K562 (cell line): ENCODE data around the gene TP73. TPM values are rescaled to one million over a fixed set of nuclear protein-coding genes. Genes with fewer than 3 reads are reported as not detected.
A peak's percentile ranks its signal among the peaks of the same experiment; 100 is the strongest.

Experiments used
- ATAC-seq: fragments of 200-7000 bp; cut with Tn5 transposase; 3 replicates; pipeline ENCODE4 v1.9.1; 2020; ENCODE audit warnings: moderate library complexity
- BruUV-seq: library from RNA; stranded (reverse); fragments of 400-500 nt; replicated peaks from 2 replicates; lab custom pipeline; 2021; lab: Mats Ljungman, UMichigan
- CTCF ChIA-PET: fragments of 300-600 bp; formaldehyde crosslinking; extraction: SDS; loops from one replicate; lab custom pipeline; 2021; ENCODE audit warnings: low intra/inter-chr PET ratio; lab: Yijun Ruan, JAX
- POLR2A ChIA-PET: fragments of 300-600, 350-650 bp; sonication (Branson Sonifier 250); formaldehyde crosslinking; extraction: SDS; loops from one replicate; lab custom pipeline; 2021; ENCODE audit warnings: antibody characterized with exemption, inconsistent platforms; lab: Yijun Ruan, JAX
- DNase-seq, 4 experiments: peaks; one replicate each; pipeline versions ENCODE4 v3.0.0 to v3.0.0-alpha.2; 2011 to 2018; ENCODE audit warnings: low spot score in 3 of 4, mixed read lengths in 3 of 4; ENCODE audit errors: extremely low read depth in 1 of 4
- FAIRE-seq: peaks from 2 replicates; lab custom pipeline; 2011; peaks lifted over from hg19 to GRCh38; lab: Jason Lieb, UNC
- H2AFZ ChIP-seq: 2 replicates; pipeline ENCODE4 v1.6.0; 2011; ENCODE audit warnings: low read depth, low read length, control low read depth, inconsistent platforms
- H3K27ac ChIP-seq: fragments of 200-600 bp; 3 replicates; pipeline ENCODE4 v1.8.0; 2011; ENCODE audit warnings: low read depth, mild to moderate bottlenecking, control low read depth, inconsistent platforms, low read length, moderate library complexity, mixed read lengths; ENCODE audit errors: extremely low read depth
- H3K27me3 ChIP-seq, 2 experiments: fragments of 300-600 bp in 1 of 2; 2 replicates in 1 of 2; 3 replicates in 1 of 2; pipeline versions ENCODE4 v1.6.0 to v1.8.0; 2011; ENCODE audit warnings: inconsistent platforms in 2 of 2, low read length in 2 of 2, mild to moderate bottlenecking in 1 of 2, mixed read lengths in 1 of 2, moderate library complexity in 1 of 2; ENCODE audit not compliant: control insufficient read depth in 2 of 2, insufficient read depth in 2 of 2
- H3K36me3 ChIP-seq: fragments of 300-600 bp; 3 replicates; pipeline ENCODE4 v1.8.0; 2011; ENCODE audit warnings: mild to moderate bottlenecking, low read length, inconsistent platforms; ENCODE audit not compliant: control insufficient read depth, insufficient read depth
- H3K4me1 ChIP-seq, 2 experiments: fragments of 200-600 bp in 1 of 2; replicated peaks in 1 of 2; 2 replicates in 1 of 2; 3 replicates in 1 of 2; pipeline versions ENCODE4 v1.5.1 to v1.8.0; 2011; ENCODE audit warnings: inconsistent platforms in 2 of 2, low read length in 2 of 2, mild to moderate bottlenecking in 1 of 2, mixed read lengths in 1 of 2, moderate library complexity in 1 of 2; ENCODE audit not compliant: control insufficient read depth in 2 of 2, insufficient read depth in 2 of 2
- H3K4me2 ChIP-seq: 2 replicates; pipeline ENCODE4 v1.6.1; 2011; ENCODE audit warnings: low read length, control low read depth, inconsistent platforms, mixed read lengths; ENCODE audit not compliant: insufficient read depth
- H3K4me3 ChIP-seq: fragments of 200-600 bp; sonication (generic), shearing (Covaris generic); 2 replicates; pipeline ENCODE4 v1.5.1; 2016; ENCODE audit warnings: control low read depth, inconsistent platforms
- H3K79me2 ChIP-seq: fragments of 200-600 bp; 3 replicates; pipeline ENCODE4 v1.8.0; 2011; ENCODE audit warnings: low read length, inconsistent platforms; ENCODE audit not compliant: control insufficient read depth, insufficient read depth
- H3K9ac ChIP-seq, 2 experiments: 2 replicates each; pipeline versions ENCODE4 v1.6.0 to v1.6.1; 2011; ENCODE audit warnings: low read depth in 2 of 2, low read length in 2 of 2, control low read depth in 1 of 2, inconsistent platforms in 1 of 2, mild to moderate bottlenecking in 1 of 2, mixed read lengths in 1 of 2; ENCODE audit not compliant: insufficient read depth in 1 of 2
- H3K9me1 ChIP-seq: one replicate; pipeline ENCODE4 v1.6.0; 2011; ENCODE audit warnings: inconsistent platforms, mild to moderate bottlenecking, low read length, moderate library complexity; ENCODE audit not compliant: control insufficient read depth, insufficient read depth
- H3K9me3 ChIP-seq: replicated peaks from 2 replicates; pipeline ENCODE4 v1.5.1; 2011; ENCODE audit warnings: low read depth, low read length, inconsistent platforms; ENCODE audit not compliant: control insufficient read depth, insufficient read depth
- H4K20me1 ChIP-seq: replicated peaks from 2 replicates; pipeline ENCODE4 v1.6.1; 2011; ENCODE audit warnings: low read length, inconsistent platforms, mixed read lengths; ENCODE audit not compliant: control insufficient read depth, insufficient read depth
- ATF7 ChIP-seq: fragments of 450-650 bp; IDR thresholded peaks from 2 replicates; pipeline ENCODE4 v1.7.1; 2014; ENCODE audit warnings: mild to moderate bottlenecking, moderate library complexity
- CTBP1 ChIP-seq: fragments of 450-650 bp; IDR thresholded peaks from 2 replicates; pipeline ENCODE4 v1.6.1; 2016; ENCODE audit warnings: borderline replicate concordance
- ETV6 ChIP-seq, 3 experiments: fragments of 150-350 bp in 1 of 3; sonication (generic) in 1 of 3; formaldehyde crosslinking in 1 of 3; IDR thresholded peaks; 2 replicates each; pipeline versions ENCODE4 v1.6.1 to v1.8.0; 2014 to 2022; ENCODE audit warnings: borderline replicate concordance in 2 of 3, low read depth in 2 of 3, antibody characterized with exemption in 1 of 3, low read length in 1 of 3, mild to moderate bottlenecking in 1 of 3, missing genetic modification reagents in 1 of 3
- FOXA1 ChIP-seq: fragments of 450-650 bp; IDR thresholded peaks from 2 replicates; pipeline ENCODE4 v1.6.1; 2016; ENCODE audit warnings: mild to moderate bottlenecking, borderline replicate concordance
- KDM1A ChIP-seq, 2 experiments: fragments of 450-650 bp; IDR thresholded peaks; 2 replicates each; pipeline ENCODE4 v1.6.1; 2016; ENCODE audit warnings: mild to moderate bottlenecking in 2 of 2
- MYC ChIP-seq, 2 experiments: fragments of 250-450 bp in 1 of 2; sonication (Bioruptor Pico) in 1 of 2; IDR thresholded peaks; 2 replicates each; pipeline versions ENCODE4 v1.5.1 to v1.6.1; 2012 to 2021; ENCODE audit warnings: low read depth in 2 of 2, borderline replicate concordance in 1 of 2, improper control_type of control experiment in 1 of 2, low read length in 1 of 2, mild to moderate bottlenecking in 1 of 2, moderate library complexity in 1 of 2
- NFXL1 ChIP-seq: fragments of 450-650 bp; formaldehyde crosslinking; IDR thresholded peaks from 2 replicates; pipeline ENCODE4 v1.4.0; 2021; ENCODE audit warnings: mild to moderate bottlenecking
- PCBP1 ChIP-seq: fragments of 200-400 bp; formaldehyde crosslinking; IDR thresholded peaks from 2 replicates; pipeline ENCODE4 v1.6.1; 2018; ENCODE audit warnings: mild to moderate bottlenecking, low read depth, low read length; ENCODE audit not compliant: poor library complexity, severe bottlenecking
- PHF21A ChIP-seq: fragments of 450-650 bp; IDR thresholded peaks from 2 replicates; pipeline ENCODE4 v1.6.1; 2017; ENCODE audit warnings: low read depth, borderline replicate concordance
- SAP30 ChIP-seq: fragments of 200-600 bp; sonication (generic); IDR thresholded peaks from 2 replicates; pipeline ENCODE4 v1.6.1; 2012; ENCODE audit warnings: borderline replicate concordance, low read depth, mild to moderate bottlenecking, moderate library complexity, low read length, control low read depth, inconsistent platforms; ENCODE audit not compliant: insufficient read depth, poor library complexity, severe bottlenecking
- TEAD1 ChIP-seq, 2 experiments: fragments of 450-650 bp in 1 of 2; sonication (generic) in 1 of 2; formaldehyde crosslinking; IDR thresholded peaks; 2 replicates each; pipeline versions ENCODE4 v1.4.0 to v1.8.0; 2020 to 2022; ENCODE audit warnings: mild to moderate bottlenecking in 2 of 2, missing genetic modification reagents in 1 of 2
- U2AF2 ChIP-seq: fragments of 200-400 bp; formaldehyde crosslinking; optimal IDR thresholded peaks from 2 replicates; pipeline ENCODE3; 2017; ENCODE audit warnings: low read depth, mild to moderate bottlenecking, low read length
- XRCC4 ChIP-seq: IDR thresholded peaks from one replicate; pipeline ENCODE4 v1.6.1; 2011; ENCODE audit not compliant: insufficient read depth, insufficient read length; ENCODE audit errors: extremely low read depth
- ZBTB17 ChIP-seq: fragments of 450-650 bp; formaldehyde crosslinking; IDR thresholded peaks from 2 replicates; pipeline ENCODE4 v1.4.0; 2020; ENCODE audit warnings: mild to moderate bottlenecking
- WGBS: fragments of 100-300 bp; shearing (Covaris generic); methylation state at CpG from one replicate; pipeline ENCODE4 v1.1.6; 2016; ENCODE audit warnings: low coverage, mixed read lengths; ENCODE audit not compliant: insufficient coverage; ENCODE audit errors: missing lambda C conversion rate; 5-methylcytosine and 5-hydroxymethylcytosine counted together
- in situ Hi-C: fragments of 300-500 bp; cut with MboI; formaldehyde crosslinking; loops from 4 replicates; pipeline ENCODE4 v1.15.0; 2018; ENCODE audit warnings: inconsistent platforms, mixed read lengths
- intact Hi-C: fragments of 100-400 bp; cut with micrococcal nuclease; formaldehyde crosslinking; loops from 2 replicates; pipeline ENCODE4 v1.14.2; 2022
- polyA plus RNA-seq, 8 experiments: library from polyadenylated mRNA; depleted of rRNA in 4 of 8; stranded (reverse) in 5 of 8; unstranded in 3 of 8; fragments of >200 nt; fragmentation: Nextera tagmentation in 2 of 8; fragmentation: Illumina TruSeq in 1 of 8; extraction: Ambion mirVana in 2 of 8; extraction: Trizol in 1 of 8; gene quantifications; 2 replicates each; pipeline versions ENCODE4 v1.2.1 to v1.2.3, GENCODE V29; 2011 to 2014; ENCODE audit warnings: inconsistent platforms in 1 of 8, missing spikeins in 1 of 8
- total RNA-seq, 7 experiments: library from RNA; depleted of rRNA in 6 of 7; stranded (reverse); fragments of >200 nt in 6 of 7; fragmentation: Illumina TruSeq in 2 of 7; extraction: Trizol in 2 of 7; gene quantifications; 2 replicates each; pipeline versions ENCODE4 v1.2.1 to v1.2.3, GENCODE V29; 2011 to 2021; ENCODE audit warnings: low replicate concordance in 1 of 7
- TF ChIP-seq, protein P1 (sequence below): fragments of 450-650 bp; formaldehyde crosslinking; IDR thresholded peaks from 2 replicates; pipeline ENCODE4 v1.4.0; 2022; ENCODE audit warnings: missing genetic modification characterization
- TF ChIP-seq, protein P2 (sequence below): fragments of 450-650 bp; IDR thresholded peaks from 2 replicates; pipeline ENCODE4 v1.6.1; 2016; ENCODE audit warnings: antibody characterized with exemption

TP73 gene
- total and polyA plus RNA-seq, 9 of the 15 experiments (the other 6 are each of a cell fraction or from before 2014, with no cell fraction given), result 0.07 to 1.6 (median 0.40) TPM; not detected in 2

DNA sequence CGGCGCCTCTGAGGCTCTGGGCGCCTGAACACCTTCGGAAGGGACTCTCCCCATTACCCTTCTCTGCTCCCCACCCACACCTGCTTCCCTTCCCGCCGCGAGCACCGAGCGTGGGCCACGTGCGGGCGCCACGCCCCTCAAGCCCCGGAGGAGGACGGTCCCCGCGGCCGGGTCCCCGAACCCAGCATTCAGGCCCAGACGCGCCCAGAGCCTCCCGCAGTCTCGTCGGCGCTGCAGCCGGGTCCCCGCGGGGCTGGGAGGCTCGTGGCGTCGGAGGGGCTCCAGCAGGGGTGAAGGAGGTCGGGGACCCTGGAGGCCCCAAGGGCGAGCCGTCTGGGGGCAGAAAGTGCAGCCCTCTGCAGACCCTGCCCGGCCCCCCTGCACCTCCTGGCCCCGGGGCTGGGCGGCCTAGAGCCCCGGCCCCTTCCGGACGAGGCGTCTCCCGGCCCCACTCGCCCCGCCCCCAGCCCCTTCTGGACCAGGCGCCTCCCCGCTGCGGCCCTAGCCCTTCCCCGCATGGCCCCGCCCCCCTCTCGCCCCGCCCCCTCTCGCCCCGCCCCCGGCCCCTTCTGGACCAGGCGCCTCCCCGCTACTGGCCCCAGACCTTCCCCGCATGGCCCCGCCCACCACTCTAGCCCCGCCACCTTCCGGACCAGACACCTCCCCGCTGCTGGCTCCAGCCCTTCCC is 119.9 kb downstream of the TP73 start:
- Histone ChIP-seq H3K4me2 (peak overlapping the region; percentile 69), H3K9ac (peak overlapping the region; percentile 67 to 90), H3K4me3 (peak overlapping the region; percentile 65), H3K27me3 (no peaks in the 10 kb centered on the region), H4K20me1 (no peaks in the 10 kb centered on the region), H3K27ac (peak overlapping the region; percentile 67), H3K9me3 (no peaks in the 10 kb centered on the region), H3K4me1 (peaks cover 29 to 84% of the 10 kb centered on the region in 2 experiments), H3K36me3 (peaks cover 8% of the 10 kb centered on the region; the same call in 1 of the 3 replicates), H2AFZ (peak overlapping the region; percentile 68), H3K79me2 (peaks cover 38% of the 10 kb centered on the region), H3K9me1 (peaks cover 5% of the 10 kb centered on the region)
- ATAC-seq (peak; percentile 75), DNase-seq (peak; percentile 98 to 100 (median 98)), FAIRE-seq (no peak)
- BruUV-seq, result no TSS peak
- intact Hi-C loops, result no loop called here
- ChIA-PET POLR2A (interaction anchor here (1.1 to 1.2 kb wide), 2 partner anchors 12 to 24 kb away, joined by 3 to 8 read pairs; partner anchors contain the start of gene LRRC47), CTCF (no interaction called here)
- WGBS, result 1% methylated on average over 36 of the region's 61 CpGs
- in situ Hi-C loops, result no loop called here
- TF ChIP-seq NFXL1 (no peak), U2AF2 (no peak), XRCC4 (no peak), FOXA1 (no peak), TEAD1 (CRISPR knock-in tag; IDR thresholded peaks at IDR 0.05) (0 out of 4 replicates have a peak, but pooled peaks of 1 of the 2 experiments have one; percentile 50), ETV6 (IDR thresholded peaks at IDR 0.05; ENCODE audit: borderline replicate concordance in 1 of 2, low read depth in 2 of 2, low read length in 1 of 2) (no peak), ETV6 (CRISPR knock-in tag; IDR thresholded peaks at IDR 0.05; ENCODE audit: borderline replicate concordance) (no peak), ZBTB17 (CRISPR knock-in tag) (0 out of 2 replicates have a peak, but pooled peaks have one; percentile 27), PHF21A (no peak), ATF7 (no peak), CTBP1 (peak; percentile 32; the same call in 1 of the 2 replicates), SAP30 (peak; percentile 80), MYC (IDR thresholded peaks at IDR 0.05; ENCODE audit: low read depth, low read length) (peak; percentile 86), MYC (CRISPR knock-in tag; IDR thresholded peaks at IDR 0.05; ENCODE audit: borderline replicate concordance, low read depth) (no peak), KDM1A (IDR thresholded peaks at IDR 0.05) (no peak), PCBP1 (peak; percentile 53)
- TF ChIP-seq, protein P1, sequence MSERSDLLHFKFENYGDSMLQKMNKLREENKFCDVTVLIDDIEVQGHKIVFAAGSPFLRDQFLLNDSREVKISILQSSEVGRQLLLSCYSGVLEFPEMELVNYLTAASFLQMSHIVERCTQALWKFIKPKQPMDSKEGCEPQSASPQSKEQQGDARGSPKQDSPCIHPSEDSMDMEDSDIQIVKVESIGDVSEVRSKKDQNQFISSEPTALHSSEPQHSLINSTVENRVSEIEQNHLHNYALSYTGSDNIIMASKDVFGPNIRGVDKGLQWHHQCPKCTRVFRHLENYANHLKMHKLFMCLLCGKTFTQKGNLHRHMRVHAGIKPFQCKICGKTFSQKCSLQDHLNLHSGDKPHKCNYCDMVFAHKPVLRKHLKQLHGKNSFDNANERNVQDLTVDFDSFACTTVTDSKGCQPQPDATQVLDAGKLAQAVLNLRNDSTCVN (CRISPR knock-in tag), result no peak
- TF ChIP-seq, protein P2, sequence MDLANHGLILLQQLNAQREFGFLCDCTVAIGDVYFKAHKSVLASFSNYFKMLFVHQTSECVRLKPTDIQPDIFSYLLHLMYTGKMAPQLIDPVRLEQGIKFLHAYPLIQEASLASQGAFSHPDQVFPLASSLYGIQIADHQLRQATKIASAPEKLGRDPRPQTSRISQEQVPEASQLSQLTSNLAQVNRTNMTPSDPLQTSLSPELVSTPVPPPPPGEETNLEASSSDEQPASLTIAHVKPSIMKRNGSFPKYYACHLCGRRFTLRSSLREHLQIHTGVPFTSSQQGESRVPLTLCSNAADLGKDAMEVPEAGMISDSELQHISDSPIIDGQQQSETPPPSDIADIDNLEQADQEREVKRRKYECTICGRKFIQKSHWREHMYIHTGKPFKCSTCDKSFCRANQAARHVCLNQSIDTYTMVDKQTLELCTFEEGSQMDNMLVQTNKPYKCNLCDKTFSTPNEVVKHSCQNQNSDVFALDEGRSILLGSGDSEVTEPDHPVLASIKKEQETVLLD, result no peak
